GM23338 (cell line): ENCODE data around the gene GGNBP2. TPM values are rescaled to one million over a fixed set of nuclear protein-coding genes. Genes with fewer than 3 reads are reported as not detected.

Source experiments
- ATAC-seq: fragments of 200-7000 bp; cut with Tn5 transposase; 3 replicates; pipeline ENCODE4 v1.9.1; 2020
- DNase-seq: peaks from one replicate; pipeline ENCODE4 v3.0.0-alpha.2; 2015; ENCODE audit warnings: low spot score
- H2AFZ ChIP-seq: fragments of 200-600 bp; sonication (generic); 2 replicates; pipeline ENCODE4 v1.8.0; 2016; ENCODE audit warnings: antibody characterized with exemption, mild to moderate bottlenecking, moderate library complexity
- H3F3A ChIP-seq: fragments of 200-600 bp; sonication (generic); replicated peaks from 2 replicates; pipeline ENCODE4 v1.8.0; 2017; ENCODE audit warnings: antibody characterized with exemption, mixed run types, low read depth
- H3K27ac ChIP-seq: fragments of 200-600 bp; sonication (generic); 2 replicates; pipeline ENCODE4 v1.6.1; 2016; ENCODE audit warnings: low read depth
- H3K27me3 ChIP-seq: fragments of 200-600 bp; sonication (generic); 2 replicates; pipeline ENCODE4 v1.8.0; 2016; ENCODE audit warnings: mild to moderate bottlenecking, mixed run types, moderate library complexity; ENCODE audit not compliant: insufficient read depth
- H3K36me3 ChIP-seq: fragments of 200-600 bp; sonication (generic); 2 replicates; pipeline ENCODE4 v1.8.0; 2016; ENCODE audit warnings: mild to moderate bottlenecking; ENCODE audit not compliant: insufficient read depth
- H3K4me1 ChIP-seq: fragments of 200-600 bp; sonication (generic); 2 replicates; pipeline ENCODE4 v1.8.0; 2016; ENCODE audit warnings: mild to moderate bottlenecking, moderate library complexity; ENCODE audit not compliant: insufficient read depth
- H3K4me2 ChIP-seq: fragments of 200-600 bp; sonication (generic); 2 replicates; pipeline ENCODE4 v1.7.1; 2017; ENCODE audit warnings: mixed run types
- H3K4me3 ChIP-seq: fragments of 200-600 bp; sonication (generic); 2 replicates; pipeline ENCODE4 v1.6.1; 2016; ENCODE audit warnings: mixed run types
- H3K79me2 ChIP-seq: fragments of 200-600 bp; sonication (generic); replicated peaks from 2 replicates; pipeline ENCODE4 v1.8.0; 2017; ENCODE audit warnings: mild to moderate bottlenecking; ENCODE audit not compliant: insufficient read depth
- H3K9me2 ChIP-seq: fragments of 200-600 bp; sonication (generic); 2 replicates; pipeline ENCODE4 v1.8.0; 2017; ENCODE audit not compliant: insufficient read depth
- H4K20me1 ChIP-seq: fragments of 200-600 bp; sonication (generic); replicated peaks from 2 replicates; pipeline ENCODE4 v1.8.0; 2017; ENCODE audit warnings: mild to moderate bottlenecking; ENCODE audit not compliant: insufficient read depth
- H3K27ac Mint-ChIP-seq: 2 replicates; pipeline ENCODE4 v1.8.0; 2020; ENCODE audit warnings: inconsistent platforms, mild to moderate bottlenecking, moderate library complexity, mixed read lengths
- H3K27me3 Mint-ChIP-seq: 3 replicates; pipeline ENCODE4 v1.8.0; 2022; ENCODE audit warnings: low read depth, mild to moderate bottlenecking, moderate library complexity, mixed read lengths, inconsistent platforms; ENCODE audit not compliant: insufficient read depth, poor library complexity
- H3K36me3 Mint-ChIP-seq: 3 replicates; pipeline ENCODE4 v1.8.0; 2021; ENCODE audit warnings: low read depth, mild to moderate bottlenecking, inconsistent platforms, moderate library complexity, mixed read lengths
- H3K4me1 Mint-ChIP-seq: 3 replicates; pipeline ENCODE4 v1.8.0; 2020; ENCODE audit warnings: mild to moderate bottlenecking, inconsistent platforms, mixed read lengths
- H3K4me3 Mint-ChIP-seq: 3 replicates; pipeline ENCODE4 v1.8.0; 2021; ENCODE audit warnings: moderate library complexity, mild to moderate bottlenecking, inconsistent platforms, mixed read lengths
- H3K9me3 Mint-ChIP-seq: 3 replicates; pipeline ENCODE4 v1.8.0; 2020; ENCODE audit warnings: moderate library complexity, mild to moderate bottlenecking, inconsistent platforms, mixed read lengths
- CREB1 ChIP-seq: fragments of 250-450 bp; sonication (Bioruptor Pico); IDR thresholded peaks from 2 replicates; pipeline ENCODE4 v1.5.0; 2020; ENCODE audit warnings: low read depth, mild to moderate bottlenecking, moderate library complexity
- ETS1 ChIP-seq: IDR thresholded peaks from 2 replicates; pipeline ENCODE4 v1.6.1; 2016; ENCODE audit warnings: antibody characterized with exemption
- EZH2 ChIP-seq: fragments of 200-600 bp; sonication (generic); IDR thresholded peaks from one replicate; pipeline ENCODE4 v1.8.0; 2017; ENCODE audit warnings: antibody characterized with exemption, mild to moderate bottlenecking, low read depth; ENCODE audit not compliant: unreplicated experiment
- EZH2phosphoT487 ChIP-seq: fragments of 200-600 bp; sonication (generic); IDR thresholded peaks from one replicate; pipeline ENCODE4 v1.8.1; 2018; ENCODE audit warnings: antibody characterized with exemption; ENCODE audit not compliant: unreplicated experiment
- JUNB ChIP-seq: IDR thresholded peaks from one replicate; pipeline ENCODE4 v1.6.1; 2016; ENCODE audit warnings: antibody characterized with exemption; ENCODE audit not compliant: unreplicated experiment
- NANOG ChIP-seq: IDR thresholded peaks from 2 replicates; pipeline ENCODE4 v1.6.1; 2016; ENCODE audit warnings: antibody characterized with exemption, borderline replicate concordance
- POLR2AphosphoS5 ChIP-seq: IDR thresholded peaks from 2 replicates; pipeline ENCODE4 v1.6.1; 2016; ENCODE audit warnings: antibody characterized with exemption, low read depth
- STAT1 ChIP-seq: IDR thresholded peaks from one replicate; pipeline ENCODE4 v1.6.1; 2016; ENCODE audit warnings: antibody characterized with exemption; ENCODE audit not compliant: unreplicated experiment
- ZNF114 ChIP-seq: fragments of 250-450 bp; sonication (Bioruptor Pico); IDR thresholded peaks from 2 replicates; pipeline ENCODE4 v1.5.0; 2020; ENCODE audit warnings: mild to moderate bottlenecking, moderate library complexity
- ZNF331 ChIP-seq: fragments of 250-450 bp; sonication (Bioruptor Pico); IDR thresholded peaks from 2 replicates; pipeline ENCODE4 v1.5.0; 2020; ENCODE audit warnings: low read depth, mild to moderate bottlenecking, moderate library complexity
- polyA plus RNA-seq: library from polyadenylated mRNA; unstranded; fragments of >200 nt; fragmentation: Nextera tagmentation; extraction: Ambion mirVana; gene quantifications from 2 replicates; pipeline ENCODE4 v1.2.1, GENCODE V29; 2016
- total RNA-seq: library from RNA; depleted of rRNA; stranded (reverse); fragments of >200 nt; shearing (Covaris generic); gene quantifications from 2 replicates; pipeline ENCODE4 v1.2.3, GENCODE V29; 2014
- TF ChIP-seq, protein P1 (sequence below): fragments of 250-450 bp; sonication (Bioruptor Pico); IDR thresholded peaks from 2 replicates; pipeline ENCODE4 v1.5.0; 2020; ENCODE audit warnings: mild to moderate bottlenecking, moderate library complexity
- TF ChIP-seq, protein P2 (sequence below): IDR thresholded peaks from one replicate; pipeline ENCODE4 v1.6.1; 2018; ENCODE audit warnings: antibody characterized with exemption; ENCODE audit not compliant: unreplicated experiment

GGNBP2 gene
- total and polyA plus RNA-seq, 2 experiments from 2014 or later: 40.7 to 41.2 TPM

DNA sequence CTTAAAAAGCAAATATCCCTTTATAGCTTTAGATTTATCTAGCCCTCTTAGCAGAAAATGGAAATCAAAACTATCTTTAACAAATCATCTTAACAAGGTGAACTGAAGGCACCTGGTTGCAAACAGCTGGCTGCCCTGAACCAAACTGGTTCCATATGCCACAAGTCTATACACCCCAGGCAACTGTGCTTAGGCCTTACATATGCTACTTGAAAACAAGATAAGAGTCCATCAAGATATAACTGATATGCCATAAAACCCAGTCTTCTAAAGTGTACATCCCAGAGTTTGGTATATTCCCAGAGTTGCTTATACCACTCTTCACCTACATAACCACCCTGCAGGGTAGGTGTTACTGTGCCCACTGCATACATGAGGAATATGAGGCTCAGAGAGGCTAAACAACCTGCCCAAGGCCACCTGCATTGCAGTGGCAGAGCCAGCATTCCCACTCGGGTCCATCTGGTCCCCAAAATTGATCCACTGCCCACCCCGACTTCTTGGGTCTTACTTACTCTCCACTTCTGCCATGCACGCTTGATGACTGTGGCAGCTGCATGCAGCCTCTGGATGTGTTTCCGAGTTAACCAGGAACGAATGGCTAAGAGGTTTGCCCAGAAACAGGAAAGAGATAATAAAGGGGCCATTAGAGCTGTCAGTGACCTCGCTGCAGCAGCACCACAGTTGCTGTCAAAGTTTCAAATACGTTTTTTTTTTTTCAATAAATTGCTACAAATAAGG lies 46.0 kb upstream of the GGNBP2 start (continued):
- TF ChIP-seq POLR2AphosphoS5 (no peak), CREB1 (CRISPR knock-in tag) (no peak), STAT1 (no peak), ZNF331 (CRISPR knock-in tag) (no peak), EZH2 (no peak)

DNA sequence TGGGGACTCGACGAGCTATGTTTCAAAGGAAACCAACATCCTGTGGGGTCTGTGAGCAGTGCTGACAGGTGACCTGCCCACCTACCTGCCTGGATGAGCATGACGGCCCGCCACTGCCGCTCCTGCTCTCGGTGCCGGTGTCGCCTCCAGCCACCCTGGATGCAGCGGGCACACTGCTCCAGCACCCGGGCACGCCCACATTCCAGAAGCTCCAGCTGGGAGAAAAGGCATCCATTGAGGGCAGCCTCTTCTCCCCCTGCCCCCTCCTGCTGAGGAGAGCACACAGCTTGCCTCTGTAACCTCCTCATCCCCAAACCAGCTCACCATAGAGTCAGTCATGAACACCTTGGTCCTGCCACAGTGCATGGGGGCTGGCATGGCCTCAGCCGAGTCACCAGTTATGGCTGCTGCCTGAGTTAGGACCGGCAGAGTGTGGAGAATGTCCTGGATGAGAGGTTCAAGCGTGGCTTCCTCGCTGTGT lies 43.9 kb upstream of the GGNBP2 start:
- H3K4me2 ChIP-seq: no peak overlapping the region
- no peaks in the 10 kb centered on the region for H3K9me3 Mint-ChIP-seq
- DNase-seq: no peak
- no peaks in the 10 kb centered on the region for H3K4me1 ChIP-seq
- H2AFZ ChIP-seq: no peak overlapping the region
- H3K79me2 ChIP-seq: no peaks in the 10 kb centered on the region
- no peaks in the 10 kb centered on the region for H3K9me2 ChIP-seq
- H3K4me3 Mint-ChIP-seq: no peak overlapping the region
- peaks cover 24% of the 10 kb centered on the region for H3K36me3 ChIP-seq
- peaks cover 5% of the 10 kb centered on the region; the same call in 1 of the 2 replicates for H4K20me1 ChIP-seq
- H3K4me3 ChIP-seq: no peak overlapping the region
- H3K27ac Mint-ChIP-seq: no peak overlapping the region
- no peak overlapping the region for H3K27ac ChIP-seq
- H3K27me3 ChIP-seq: no peaks in the 10 kb centered on the region
- peaks cover 4% of the 10 kb centered on the region; the same call in 1 of the 2 replicates for H3F3A ChIP-seq
- peaks cover 8% of the 10 kb centered on the region for H3K27me3 Mint-ChIP-seq
- no peaks in the 10 kb centered on the region for H3K4me1 Mint-ChIP-seq
- peaks cover 87% of the 10 kb centered on the region for H3K36me3 Mint-ChIP-seq
- no peak for ATAC-seq
- TF ChIP-seq EZH2: no peak
- no peak for TF ChIP-seq EZH2phosphoT487
- no peak for TF ChIP-seq ZNF331 (CRISPR knock-in tag)
- TF ChIP-seq CREB1 (CRISPR knock-in tag): no peak
- no peak for TF ChIP-seq STAT1
- no peak for TF ChIP-seq JUNB
- TF ChIP-seq, protein P1, sequence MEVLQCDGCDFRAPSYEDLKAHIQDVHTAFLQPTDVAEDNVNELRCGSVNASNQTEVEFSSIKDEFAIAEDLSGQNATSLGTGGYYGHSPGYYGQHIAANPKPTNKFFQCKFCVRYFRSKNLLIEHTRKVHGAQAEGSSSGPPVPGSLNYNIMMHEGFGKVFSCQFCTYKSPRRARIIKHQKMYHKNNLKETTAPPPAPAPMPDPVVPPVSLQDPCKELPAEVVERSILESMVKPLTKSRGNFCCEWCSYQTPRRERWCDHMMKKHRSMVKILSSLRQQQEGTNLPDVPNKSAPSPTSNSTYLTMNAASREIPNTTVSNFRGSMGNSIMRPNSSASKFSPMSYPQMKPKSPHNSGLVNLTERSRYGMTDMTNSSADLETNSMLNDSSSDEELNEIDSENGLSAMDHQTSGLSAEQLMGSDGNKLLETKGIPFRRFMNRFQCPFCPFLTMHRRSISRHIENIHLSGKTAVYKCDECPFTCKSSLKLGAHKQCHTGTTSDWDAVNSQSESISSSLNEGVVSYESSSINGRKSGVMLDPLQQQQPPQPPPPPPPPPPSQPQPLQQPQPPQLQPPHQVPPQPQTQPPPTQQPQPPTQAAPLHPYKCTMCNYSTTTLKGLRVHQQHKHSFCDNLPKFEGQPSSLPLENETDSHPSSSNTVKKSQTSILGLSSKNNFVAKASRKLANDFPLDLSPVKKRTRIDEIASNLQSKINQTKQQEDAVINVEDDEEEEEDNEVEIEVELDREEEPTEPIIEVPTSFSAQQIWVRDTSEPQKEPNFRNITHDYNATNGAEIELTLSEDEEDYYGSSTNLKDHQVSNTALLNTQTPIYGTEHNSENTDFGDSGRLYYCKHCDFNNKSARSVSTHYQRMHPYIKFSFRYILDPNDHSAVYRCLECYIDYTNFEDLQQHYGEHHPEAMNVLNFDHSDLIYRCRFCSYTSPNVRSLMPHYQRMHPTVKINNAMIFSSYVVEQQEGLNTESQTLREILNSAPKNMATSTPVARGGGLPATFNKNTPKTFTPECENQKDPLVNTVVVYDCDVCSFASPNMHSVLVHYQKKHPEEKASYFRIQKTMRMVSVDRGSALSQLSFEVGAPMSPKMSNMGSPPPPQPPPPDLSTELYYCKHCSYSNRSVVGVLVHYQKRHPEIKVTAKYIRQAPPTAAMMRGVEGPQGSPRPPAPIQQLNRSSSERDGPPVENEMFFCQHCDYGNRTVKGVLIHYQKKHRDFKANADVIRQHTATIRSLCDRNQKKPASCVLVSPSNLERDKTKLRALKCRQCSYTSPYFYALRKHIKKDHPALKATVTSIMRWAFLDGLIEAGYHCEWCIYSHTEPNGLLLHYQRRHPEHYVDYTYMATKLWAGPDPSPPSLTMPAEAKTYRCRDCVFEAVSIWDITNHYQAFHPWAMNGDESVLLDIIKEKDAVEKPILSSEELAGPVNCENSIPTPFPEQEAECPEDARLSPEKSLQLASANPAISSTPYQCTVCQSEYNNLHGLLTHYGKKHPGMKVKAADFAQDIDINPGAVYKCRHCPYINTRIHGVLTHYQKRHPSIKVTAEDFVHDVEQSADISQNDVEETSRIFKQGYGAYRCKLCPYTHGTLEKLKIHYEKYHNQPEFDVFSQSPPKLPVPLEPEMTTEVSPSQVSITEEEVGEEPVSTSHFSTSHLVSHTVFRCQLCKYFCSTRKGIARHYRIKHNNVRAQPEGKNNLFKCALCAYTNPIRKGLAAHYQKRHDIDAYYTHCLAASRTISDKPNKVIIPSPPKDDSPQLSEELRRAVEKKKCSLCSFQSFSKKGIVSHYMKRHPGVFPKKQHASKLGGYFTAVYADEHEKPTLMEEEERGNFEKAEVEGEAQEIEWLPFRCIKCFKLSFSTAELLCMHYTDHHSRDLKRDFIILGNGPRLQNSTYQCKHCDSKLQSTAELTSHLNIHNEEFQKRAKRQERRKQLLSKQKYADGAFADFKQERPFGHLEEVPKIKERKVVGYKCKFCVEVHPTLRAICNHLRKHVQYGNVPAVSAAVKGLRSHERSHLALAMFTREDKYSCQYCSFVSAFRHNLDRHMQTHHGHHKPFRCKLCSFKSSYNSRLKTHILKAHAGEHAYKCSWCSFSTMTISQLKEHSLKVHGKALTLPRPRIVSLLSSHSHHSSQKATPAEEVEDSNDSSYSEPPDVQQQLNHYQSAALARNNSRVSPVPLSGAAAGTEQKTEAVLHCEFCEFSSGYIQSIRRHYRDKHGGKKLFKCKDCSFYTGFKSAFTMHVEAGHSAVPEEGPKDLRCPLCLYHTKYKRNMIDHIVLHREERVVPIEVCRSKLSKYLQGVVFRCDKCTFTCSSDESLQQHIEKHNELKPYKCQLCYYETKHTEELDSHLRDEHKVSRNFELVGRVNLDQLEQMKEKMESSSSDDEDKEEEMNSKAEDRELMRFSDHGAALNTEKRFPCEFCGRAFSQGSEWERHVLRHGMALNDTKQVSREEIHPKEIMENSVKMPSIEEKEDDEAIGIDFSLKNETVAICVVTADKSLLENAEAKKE: no peak
- TF ChIP-seq ETS1: no peak
- TF ChIP-seq, protein P2, sequence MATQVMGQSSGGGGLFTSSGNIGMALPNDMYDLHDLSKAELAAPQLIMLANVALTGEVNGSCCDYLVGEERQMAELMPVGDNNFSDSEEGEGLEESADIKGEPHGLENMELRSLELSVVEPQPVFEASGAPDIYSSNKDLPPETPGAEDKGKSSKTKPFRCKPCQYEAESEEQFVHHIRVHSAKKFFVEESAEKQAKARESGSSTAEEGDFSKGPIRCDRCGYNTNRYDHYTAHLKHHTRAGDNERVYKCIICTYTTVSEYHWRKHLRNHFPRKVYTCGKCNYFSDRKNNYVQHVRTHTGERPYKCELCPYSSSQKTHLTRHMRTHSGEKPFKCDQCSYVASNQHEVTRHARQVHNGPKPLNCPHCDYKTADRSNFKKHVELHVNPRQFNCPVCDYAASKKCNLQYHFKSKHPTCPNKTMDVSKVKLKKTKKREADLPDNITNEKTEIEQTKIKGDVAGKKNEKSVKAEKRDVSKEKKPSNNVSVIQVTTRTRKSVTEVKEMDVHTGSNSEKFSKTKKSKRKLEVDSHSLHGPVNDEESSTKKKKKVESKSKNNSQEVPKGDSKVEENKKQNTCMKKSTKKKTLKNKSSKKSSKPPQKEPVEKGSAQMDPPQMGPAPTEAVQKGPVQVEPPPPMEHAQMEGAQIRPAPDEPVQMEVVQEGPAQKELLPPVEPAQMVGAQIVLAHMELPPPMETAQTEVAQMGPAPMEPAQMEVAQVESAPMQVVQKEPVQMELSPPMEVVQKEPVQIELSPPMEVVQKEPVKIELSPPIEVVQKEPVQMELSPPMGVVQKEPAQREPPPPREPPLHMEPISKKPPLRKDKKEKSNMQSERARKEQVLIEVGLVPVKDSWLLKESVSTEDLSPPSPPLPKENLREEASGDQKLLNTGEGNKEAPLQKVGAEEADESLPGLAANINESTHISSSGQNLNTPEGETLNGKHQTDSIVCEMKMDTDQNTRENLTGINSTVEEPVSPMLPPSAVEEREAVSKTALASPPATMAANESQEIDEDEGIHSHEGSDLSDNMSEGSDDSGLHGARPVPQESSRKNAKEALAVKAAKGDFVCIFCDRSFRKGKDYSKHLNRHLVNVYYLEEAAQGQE: no peak
- no peak for TF ChIP-seq NANOG
- no peak for TF ChIP-seq POLR2AphosphoS5
- no peak for TF ChIP-seq ZNF114 (CRISPR knock-in tag)
